HG03196 (cell line): ENCODE data around the gene PAXX.
"Not testable (repeated sequence)": the region's sequence is repeated elsewhere in the genome, so short reads cannot be mapped to it uniquely, and the experiment has no call there.

ENCODE experiments used
- ATAC-seq: cut with Tn5 transposase; IDR thresholded peaks from one replicate; pipeline ENCODE4 v1.9.1; 2021; ENCODE audit not compliant: unreplicated experiment

Gene PAXX

GRCh38 chr9:136997830-136998234, 5.6 kb downstream of the PAXX start:
- ATAC-seq: no peak

GRCh38 chr9:137000177-137000930, 8.1 kb downstream of the PAXX start:
- peak; percentile 72 for ATAC-seq

- no peak for ATAC-seq
Observed at GRCh38 chr9:137001857-137002645, 9.8 kb downstream of the PAXX start.

GRCh38 chr9:137002646-137003041, 10.4 kb downstream of the PAXX start:
- no peak for ATAC-seq

GRCh38 chr9:137004285-137004684, 12.1 kb downstream of the PAXX start:
- not testable (repeated sequence) for ATAC-seq

GRCh38 chr9:137006116-137007003, 14.1 kb downstream of the PAXX start:
- ATAC-seq: no peak

GRCh38 chr9:137007108-137007815, 15.0 kb downstream of the PAXX start:
- no peak for ATAC-seq

GRCh38 chr9:137007816-137008270, 15.6 kb downstream of the PAXX start:
- ATAC-seq: no peak

- no peak for ATAC-seq
Observed at GRCh38 chr9:137008312-137008711, 16.1 kb downstream of the PAXX start.

GRCh38 chr9:137009217-137009616, 17.0 kb downstream of the PAXX start:
- ATAC-seq: no peak

GRCh38 chr9:137009938-137010732, 17.9 kb downstream of the PAXX start:
- no peak for ATAC-seq

- ATAC-seq: no peak
Observed at GRCh38 chr9:137011156-137011555, 18.9 kb downstream of the PAXX start.

- no peak for ATAC-seq
Observed at GRCh38 chr9:137011907-137012675, 19.9 kb downstream of the PAXX start.

- ATAC-seq: no peak
Observed at GRCh38 chr9:137012694-137013570, 20.7 kb downstream of the PAXX start.

- no peak for ATAC-seq
Observed at GRCh38 chr9:137013571-137013940, 21.3 kb downstream of the PAXX start.

GRCh38 chr9:137014166-137014565, 21.9 kb downstream of the PAXX start:
- no peak for ATAC-seq

- no peak for ATAC-seq
Observed at GRCh38 chr9:137014776-137015539, 22.7 kb downstream of the PAXX start.
